ENCODE data around the gene ZNF746.

Gene ZNF746

DNA sequence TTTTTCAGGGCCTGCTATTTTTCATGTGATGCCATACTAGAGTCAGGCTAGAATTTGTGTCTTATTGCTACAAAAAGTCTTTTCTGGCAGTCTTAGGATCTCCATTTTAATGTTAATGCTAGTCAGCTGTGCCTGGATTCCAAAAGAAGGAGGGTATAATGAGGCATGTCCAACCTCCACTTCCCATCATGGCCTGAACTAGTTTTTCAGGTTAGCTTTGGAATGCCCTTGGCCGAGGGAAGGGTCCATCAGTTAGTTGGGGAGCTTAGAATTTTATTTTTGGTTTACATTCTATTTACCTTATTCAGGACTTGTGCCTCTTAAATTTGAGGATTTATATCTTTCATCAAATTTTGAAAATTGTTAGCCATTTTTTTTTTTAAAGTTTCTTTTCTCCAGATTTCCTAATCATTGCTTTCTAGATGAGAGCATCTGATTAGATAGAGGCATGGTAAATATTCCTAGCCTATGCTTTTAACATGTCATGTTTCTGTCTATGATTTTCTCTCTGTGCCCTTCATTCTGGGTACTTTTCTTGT is 30.2 kb downstream of the ZNF746 start:
- TF ChIP-seq CTCF (conservative IDR thresholded peaks at IDR 0.05; ENCODE audit: low read depth, low read length) = no peak
- DNase-seq (ENCODE audit: low read depth) = no peak
- no peak overlapping the region for H3K4me3 ChIP-seq (ENCODE audit: low read length)

DNA sequence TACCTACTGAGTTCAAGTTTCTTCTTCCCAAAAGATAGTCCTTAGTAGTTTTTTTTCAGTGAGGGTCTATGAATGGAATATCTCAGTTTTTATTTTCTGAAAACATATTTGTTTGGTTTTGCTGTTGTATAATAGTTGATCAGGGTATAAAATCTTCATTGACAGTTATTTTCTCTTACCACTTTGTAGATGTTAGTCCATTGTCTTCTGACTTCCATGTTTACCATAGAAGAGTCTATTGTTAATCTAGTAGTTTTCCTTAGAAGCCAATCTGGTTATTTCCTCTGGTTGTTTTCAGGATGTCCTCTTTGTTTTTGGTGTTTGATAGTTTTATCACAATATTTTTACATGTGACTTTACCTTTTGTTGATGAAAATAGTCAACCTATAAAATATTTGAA is 31.2 kb downstream of the ZNF746 start:
- DNase-seq (ENCODE audit: low read depth) = no peak
- TF ChIP-seq CTCF (conservative IDR thresholded peaks at IDR 0.05; ENCODE audit: low read depth, low read length) = no peak
- no peak overlapping the region for H3K4me3 ChIP-seq (ENCODE audit: low read length)

DNA sequence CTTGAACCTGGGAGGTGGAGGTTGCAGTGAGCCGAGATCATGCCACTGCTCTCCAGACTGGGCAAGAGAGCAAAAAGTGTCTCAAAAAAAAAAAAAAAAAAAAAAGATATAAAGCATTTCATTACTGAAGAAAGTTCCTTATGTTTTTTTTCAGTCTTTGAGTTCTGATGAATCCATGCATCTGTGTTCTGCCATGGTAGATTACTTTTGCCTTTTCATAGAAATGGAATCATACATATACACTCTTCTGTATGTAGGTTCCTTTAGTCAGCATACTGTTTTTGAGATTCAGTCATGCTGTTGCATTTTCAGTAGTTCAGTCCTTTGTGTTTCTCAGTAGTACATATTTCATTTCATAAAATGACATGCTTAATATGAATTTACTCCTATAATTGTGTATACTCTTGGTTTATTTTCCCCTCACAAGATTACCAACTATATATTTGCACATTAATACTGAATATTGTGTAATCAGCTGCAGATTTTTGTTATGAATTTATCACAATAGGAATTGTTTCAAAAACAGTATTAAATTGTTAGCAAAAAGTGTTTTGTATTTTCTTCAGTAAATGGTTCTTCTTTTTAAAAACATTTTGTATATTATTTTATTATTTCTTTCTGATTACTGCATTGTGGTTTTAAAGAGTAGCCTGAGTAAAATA is 34.0 kb downstream of the ZNF746 start:
- no peak overlapping the region for H3K4me3 ChIP-seq (ENCODE audit: low read length)
- TF ChIP-seq CTCF (conservative IDR thresholded peaks at IDR 0.05; ENCODE audit: low read depth, low read length) = no peak

GRCh38 chr7:149462101-149462520 is 35.5 kb downstream of the ZNF746 start:
- DNase-seq (ENCODE audit: low read depth) = no peak
- no peak for TF ChIP-seq CTCF (conservative IDR thresholded peaks at IDR 0.05; ENCODE audit: low read depth, low read length)
- no peak overlapping the region for H3K4me3 ChIP-seq (ENCODE audit: low read length)

More for the DNA sequence above, 34.0 kb downstream of the ZNF746 start:
- DNase-seq (ENCODE audit: low read depth) = no peak

DNA sequence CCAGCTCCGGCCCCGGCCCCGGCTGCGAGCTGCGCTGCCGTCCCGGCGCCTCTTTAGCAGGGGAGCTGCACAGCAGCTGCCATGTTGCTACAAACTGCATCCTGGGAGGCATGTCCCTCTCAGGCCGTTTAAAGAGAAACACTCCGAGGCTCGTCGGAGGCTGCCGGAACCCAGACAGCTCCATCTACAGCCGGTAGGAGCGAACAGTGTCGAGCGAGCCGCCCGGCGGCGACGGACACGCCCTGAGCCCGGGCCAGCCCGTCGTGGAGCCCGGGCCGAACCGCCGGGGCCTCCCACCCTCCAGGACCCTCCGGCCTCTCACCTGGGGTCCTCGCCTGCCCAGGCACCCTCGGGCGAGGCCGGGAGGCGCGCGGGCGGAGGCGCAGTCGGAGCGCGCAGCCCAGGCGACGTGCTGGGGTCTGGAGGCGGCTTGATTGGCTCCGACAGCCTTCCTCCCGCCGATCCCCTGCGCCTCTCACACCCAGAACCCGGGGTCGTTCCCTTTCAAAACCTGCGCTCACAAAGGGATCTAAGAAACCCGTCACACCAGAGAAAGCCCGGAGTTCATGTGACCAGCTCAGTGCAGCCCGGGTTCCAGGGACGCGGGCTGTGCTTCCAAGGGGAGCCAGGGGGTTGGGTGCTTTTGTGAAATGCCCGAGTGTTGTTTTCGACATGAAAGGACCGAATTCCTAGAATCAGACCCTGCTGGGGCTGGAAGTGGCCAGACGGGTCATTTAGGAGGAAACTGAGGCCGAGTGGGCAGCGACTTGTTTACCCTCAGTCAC is 36.9 kb downstream of the ZNF746 start, which contains the start of gene ZNF777:
Gene ZNF777 (minus strand): TSS at position 570 of the 785 bp plus-strand sequence. CDS start 5,040 bp downstream, outside the sequence.
- TF ChIP-seq CTCF (conservative IDR thresholded peaks at IDR 0.05; ENCODE audit: low read depth, low read length) = peak; percentile 37
- peak; percentile 46 for DNase-seq (ENCODE audit: low read depth)
- H3K4me3 ChIP-seq (ENCODE audit: low read length) = peak within 1 kb of the TSS; percentile 76

DNA sequence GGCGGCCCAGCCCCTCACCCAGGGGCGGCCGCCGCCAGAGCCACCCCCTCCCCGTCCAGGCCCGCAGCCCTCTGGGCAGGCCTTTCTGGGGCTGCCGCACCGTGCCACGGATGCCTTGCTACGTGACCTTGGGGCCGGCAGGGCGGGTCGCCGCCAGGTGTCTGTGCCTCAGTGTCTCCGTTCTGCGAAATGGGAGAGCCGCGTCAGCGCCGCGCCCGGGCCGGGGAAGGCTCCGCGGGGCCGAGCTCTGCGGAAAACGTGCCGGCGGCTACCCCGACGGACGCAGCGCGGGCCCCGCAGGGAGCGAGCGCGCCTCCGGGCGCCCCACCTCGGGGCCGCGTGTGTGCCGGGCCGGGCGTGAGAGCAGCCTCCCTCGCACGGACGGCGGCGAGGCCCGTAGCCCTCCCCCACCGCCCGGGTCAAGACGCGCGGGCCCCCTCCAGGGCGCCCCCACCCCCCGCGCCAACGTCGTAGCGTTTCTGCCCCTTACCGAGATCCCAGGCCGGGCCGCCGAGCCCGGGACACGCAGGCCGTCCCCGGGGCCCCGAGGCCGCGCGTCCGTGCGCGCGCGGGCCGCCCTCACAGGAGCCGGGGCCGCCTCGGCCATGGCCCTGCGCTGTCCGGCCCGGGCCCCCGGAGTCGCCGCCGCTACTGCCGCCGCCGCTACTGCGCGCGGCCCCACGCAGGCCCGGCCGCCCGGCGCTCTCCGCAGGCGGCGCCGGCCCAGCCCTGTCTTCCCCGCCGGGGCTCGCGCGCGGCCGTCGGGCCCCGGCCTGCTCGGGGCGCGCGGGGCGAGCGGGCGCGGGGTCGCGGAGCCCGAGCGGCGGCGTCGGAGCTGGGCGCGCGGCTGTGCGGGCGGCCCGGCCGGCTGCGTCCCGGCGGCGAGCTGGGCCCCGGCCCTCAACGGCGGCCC is 37.8 kb downstream of the ZNF746 start:
- no peak for DNase-seq (ENCODE audit: low read depth)
- no peak for TF ChIP-seq CTCF (conservative IDR thresholded peaks at IDR 0.05; ENCODE audit: low read depth, low read length)
- H3K4me3 ChIP-seq (ENCODE audit: low read length) = peak overlapping the region; percentile 76
